ENCODE results near the gene CYBA. TPM values are rescaled to one million over a fixed set of nuclear protein-coding genes. Genes with fewer than 3 reads are reported as not detected.

CYBA gene
- total and polyA plus RNA-seq, 10 of the 15 experiments (the other 5 are each of a cell fraction or from before 2014, with no cell fraction given): 0.55 to 598 (median 258) TPM

- H4K20me1 ChIP-seq (ENCODE audit: control insufficient read depth, insufficient read depth): no peaks in the 10 kb centered on the region; the same call in 1 of the 2 replicates
- peaks cover 22% of the 10 kb centered on the region for H3K4me1 ChIP-seq (ENCODE audit: control insufficient read depth, insufficient read depth, low read length)
- in situ Hi-C loops (cut with MboI) (no loop called here), intact Hi-C loops (cut with micrococcal nuclease; ENCODE audit: unreplicated experiment) (loop anchor here (1.0 to 5.0 kb wide), 4 partner anchors 11 to 160 kb away; partner anchors contain the start of genes APRT, CTU2, MVD and RNF166)
- H3K27ac ChIP-seq (ENCODE audit: control insufficient read depth, insufficient read depth): peak overlapping the region; percentile 96
- no peaks in the 10 kb centered on the region for H3K9me3 ChIP-seq (replicated peaks; ENCODE audit: control insufficient read depth, insufficient read depth, low read length)
- no peaks in the 10 kb centered on the region for H3K27me3 ChIP-seq (replicated peaks in 1 of 2; ENCODE audit: control insufficient read depth in 2 of 2, insufficient read depth in 2 of 2, low read length in 1 of 2)
- FAIRE-seq: no peak
- H3K9ac ChIP-seq (ENCODE audit: control insufficient read depth, insufficient read depth, low read length): peak overlapping the region; percentile 87
- no peak; the same call in 2 of the 3 replicates for ATAC-seq
- CTCF ChIA-PET: interaction anchor here (1.0 to 1.3 kb wide), 4 partner anchors 9 to 49 kb away, joined by 3 to 6 read pairs (median 3); no protein-coding TSS in a partner anchor
- peaks cover 2 to 9% of the 10 kb centered on the region in 2 experiments for H3K36me3 ChIP-seq (ENCODE audit: control insufficient read depth in 2 of 2, insufficient read depth in 2 of 2, low read length in 1 of 2)
- no peak for DNase-seq (ENCODE audit: low read depth, low spot score)
- H3K4me2 ChIP-seq (ENCODE audit: control insufficient read depth, insufficient read depth): peak overlapping the region; percentile 95
- H2AFZ ChIP-seq (ENCODE audit: control insufficient read depth, low read depth, low read length): no peak overlapping the region
- POLR2A ChIA-PET: interaction anchor here (1.0 to 2.6 kb wide), 5 partner anchors 11 to 48 kb away, joined by 3 to 8 read pairs (median 4); partner anchors contain the start of gene MVD
- SMC1A ChIA-PET (ENCODE audit: uncharacterized antibody, unreplicated experiment): no interaction called here
- peak overlapping the region; percentile 98; the same call in 1 of the 2 replicates for H3K4me3 ChIP-seq
- no TSS peak for BruUV-seq (replicated peaks)
- WGBS (ENCODE audit: insufficient coverage, insufficient replicate concordance, low lambda C conversion rate, missing lambda C conversion rate): 41% methylated on average over 29 of the region's 29 CpGs
- no peak for TF ChIP-seq FOXK2 (IDR thresholded peaks at IDR 0.05)
- peak; percentile 15; the same call in 1 of the 2 replicates for TF ChIP-seq HDGF (IDR thresholded peaks at IDR 0.05)
- H3K79me2 ChIP-seq (ENCODE audit: control insufficient read depth, insufficient read depth, low read length): peaks cover 33% of the 10 kb centered on the region
- RAD21 ChIA-PET (ENCODE audit: unreplicated experiment): interaction anchor here (1.1 to 1.2 kb wide), 2 partner anchors 14 to 53 kb away, joined by 3 read pairs; no protein-coding TSS in a partner anchor
Observed at GRCh38 chr16:88651989-88652761, 1.3 kb upstream of the CYBA start.

GRCh38 chr16:88651276-88651988 is 579 bp upstream of the CYBA start:
- Histone ChIP-seq H3K36me3 (ENCODE audit: control insufficient read depth in 2 of 2, insufficient read depth in 2 of 2, low read length in 1 of 2) (peaks cover 0 to 9% of the 10 kb centered on the region in 2 experiments), H3K4me3 (peak overlapping the region; percentile 98), H3K9ac (ENCODE audit: control insufficient read depth, insufficient read depth, low read length) (peak overlapping the region; percentile 87), H3K4me2 (ENCODE audit: control insufficient read depth, insufficient read depth) (peak overlapping the region; percentile 95), H3K4me1 (ENCODE audit: control insufficient read depth, insufficient read depth, low read length) (peaks cover 22% of the 10 kb centered on the region), H4K20me1 (ENCODE audit: control insufficient read depth, insufficient read depth) (no peaks in the 10 kb centered on the region; the same call in 1 of the 2 replicates), H2AFZ (ENCODE audit: control insufficient read depth, low read depth, low read length) (peak overlapping the region; percentile 12; the same call in 1 of the 2 replicates), H3K79me2 (ENCODE audit: control insufficient read depth, insufficient read depth, low read length) (peaks cover 36% of the 10 kb centered on the region), H3K27me3 (replicated peaks in 1 of 2; ENCODE audit: control insufficient read depth in 2 of 2, insufficient read depth in 2 of 2, low read length in 1 of 2) (no peaks in the 10 kb centered on the region), H3K9me3 (replicated peaks; ENCODE audit: control insufficient read depth, insufficient read depth, low read length) (no peaks in the 10 kb centered on the region), H3K27ac (ENCODE audit: control insufficient read depth, insufficient read depth) (peak overlapping the region; percentile 96)
- ChIA-PET POLR2A (interaction anchor here (0.6 to 2.6 kb wide), 5 partner anchors 12 to 431 kb away, joined by 3 to 8 read pairs (median 5); partner anchors contain the start of gene MVD), SMC1A (ENCODE audit: uncharacterized antibody, unreplicated experiment) (no interaction called here), RAD21 (ENCODE audit: unreplicated experiment) (interaction anchor here (1.1 to 1.2 kb wide), 2 partner anchors 15 to 54 kb away, joined by 3 read pairs; no protein-coding TSS in a partner anchor), CTCF (interaction anchor here (1.0 to 1.3 kb wide), 4 partner anchors 10 to 50 kb away, joined by 3 to 6 read pairs (median 3); no protein-coding TSS in a partner anchor)
- DNase-seq (ENCODE audit: low read depth, low spot score) (peak; percentile 92), ATAC-seq (peak; percentile 84), FAIRE-seq (peak; percentile 100)
- 2% methylated on average over 24 of the region's 24 CpGs for WGBS (ENCODE audit: insufficient coverage, insufficient replicate concordance, low lambda C conversion rate, missing lambda C conversion rate)
- in situ Hi-C loops (cut with MboI) (no loop called here), intact Hi-C loops (cut with micrococcal nuclease; ENCODE audit: unreplicated experiment) (loop anchor here (1.0 to 5.0 kb wide), 4 partner anchors 12 to 161 kb away; partner anchors contain the start of genes APRT, CTU2, MVD and RNF166)
- TSS peak; percentile 97 for BruUV-seq (replicated peaks)
- TF ChIP-seq RUNX3 (IDR thresholded peaks at IDR 0.05; ENCODE audit: low read length) (peak; percentile 59), PML (IDR thresholded peaks at IDR 0.05; ENCODE audit: low read length) (peak; percentile 77), MYB (IDR thresholded peaks at IDR 0.05; ENCODE audit: borderline replicate concordance, low read depth, low read length) (no peak), GABPA (IDR thresholded peaks at IDR 0.05; ENCODE audit: low read depth) (peak; percentile 85), USF2 (IDR thresholded peaks at IDR 0.05; ENCODE audit: borderline replicate concordance, low read depth, low read length) (no peak), ZZZ3 (IDR thresholded peaks at IDR 0.05; ENCODE audit: control insufficient read depth, insufficient read length, low read depth) (no peak), HDAC2 (IDR thresholded peaks at IDR 0.05) (no peak), ZNF207 (IDR thresholded peaks at IDR 0.05; ENCODE audit: borderline replicate concordance) (peak; percentile 82), CHD2 (IDR thresholded peaks at IDR 0.05; ENCODE audit: borderline replicate concordance, low read depth, low read length) (peak; percentile 80; the same call in 1 of the 2 replicates), HDGF (IDR thresholded peaks at IDR 0.05) (peak; percentile 94), MEF2A (IDR thresholded peaks at IDR 0.05; ENCODE audit: insufficient read depth, low read depth, low read length) (0 out of 2 replicates have a peak, but pooled peaks have one; percentile 35), RFX5 (IDR thresholded peaks at IDR 0.05; ENCODE audit: low read depth, low read length) (0 out of 2 replicates have a peak, but pooled peaks have one; percentile 25), STAT1 (conservative IDR thresholded peaks at IDR 0.05) (0 out of 2 replicates have a peak, but pooled peaks have one; percentile 75)

Measured in GM12878 (cell line).